GM12892 (cell line): ENCODE measurements around the gene SRPK3.

ENCODE experiments used
- POLR2A ChIP-seq: IDR thresholded peaks from 2 replicates; pipeline ENCODE4 v1.6.1; 2011; ENCODE audit warnings: low read depth, low read length, control low read depth
- TAF1 ChIP-seq: IDR thresholded peaks from 2 replicates; pipeline ENCODE4 v1.6.1; 2011; ENCODE audit warnings: low read depth, mild to moderate bottlenecking, control low read depth, low read length, borderline replicate concordance

GRCh38 chrX:153744210-153745066, 36.4 kb upstream of the SRPK3 start:
- TF ChIP-seq POLR2A, result no peak
- TF ChIP-seq TAF1, result no peak
